ENCODE measurements around the gene ZP2.

ZP2 gene

DNA sequence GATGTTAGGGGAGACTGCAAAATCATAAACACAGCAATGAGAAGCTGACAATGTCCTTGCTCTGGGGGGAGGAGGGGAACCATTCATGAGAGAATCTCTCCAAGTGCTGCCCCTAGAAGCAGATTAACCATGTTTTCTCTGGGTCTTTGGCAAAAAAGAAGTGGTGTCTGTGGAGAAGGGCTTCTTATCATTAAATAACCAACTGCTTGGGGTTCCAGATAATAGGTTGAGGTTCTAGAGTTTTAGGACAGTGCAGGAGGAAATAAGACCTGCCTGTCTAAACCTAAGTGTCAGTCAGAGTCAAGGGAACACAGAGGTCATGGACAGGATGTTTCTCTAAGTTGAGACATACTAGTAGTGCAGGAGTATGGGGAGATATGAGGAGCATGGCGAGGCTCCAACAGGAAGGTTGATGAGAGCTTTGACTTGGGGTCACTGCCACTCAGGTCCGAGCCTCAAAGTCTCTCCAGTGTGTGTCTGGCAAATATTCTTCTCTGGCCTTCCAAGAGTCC, 17.0 kb upstream of the ZP2 start:
- no peak overlapping the region for H3K4me3 ChIP-seq (ENCODE audit: low read depth, low read length)
- no peaks in the 10 kb centered on the region for H3K9me3 ChIP-seq (ENCODE audit: control insufficient read depth, insufficient read depth, low read depth, low read length)
- TF ChIP-seq ZBTB1 (tag by site-specific recombination; IDR thresholded peaks at IDR 0.05) (no peak), ZNF19 (tag by site-specific recombination; IDR thresholded peaks at IDR 0.05; ENCODE audit: low read depth) (no peak), ZNF76 (tag by site-specific recombination; IDR thresholded peaks at IDR 0.05; ENCODE audit: borderline replicate concordance, low read depth) (no peak), YY2 (tag by site-specific recombination; IDR thresholded peaks at IDR 0.05) (no peak), ZBTB17 (tag by site-specific recombination; IDR thresholded peaks at IDR 0.05) (no peak), ZNF133 (tag by site-specific recombination; IDR thresholded peaks at IDR 0.05) (no peak), ZNF366 (tag by site-specific recombination; conservative IDR thresholded peaks at IDR 0.05) (no peak), PRDM1 (tag by site-specific recombination; IDR thresholded peaks at IDR 0.05) (no peak), ZNF473 (tag by site-specific recombination; IDR thresholded peaks at IDR 0.05) (no peak), YY1 (tag by site-specific recombination; IDR thresholded peaks at IDR 0.05) (no peak), ZNF157 (tag by site-specific recombination; IDR thresholded peaks at IDR 0.05) (no peak), ZNF621 (tag by site-specific recombination; IDR thresholded peaks at IDR 0.05) (no peak)
- TF ChIP-seq, protein P1, sequence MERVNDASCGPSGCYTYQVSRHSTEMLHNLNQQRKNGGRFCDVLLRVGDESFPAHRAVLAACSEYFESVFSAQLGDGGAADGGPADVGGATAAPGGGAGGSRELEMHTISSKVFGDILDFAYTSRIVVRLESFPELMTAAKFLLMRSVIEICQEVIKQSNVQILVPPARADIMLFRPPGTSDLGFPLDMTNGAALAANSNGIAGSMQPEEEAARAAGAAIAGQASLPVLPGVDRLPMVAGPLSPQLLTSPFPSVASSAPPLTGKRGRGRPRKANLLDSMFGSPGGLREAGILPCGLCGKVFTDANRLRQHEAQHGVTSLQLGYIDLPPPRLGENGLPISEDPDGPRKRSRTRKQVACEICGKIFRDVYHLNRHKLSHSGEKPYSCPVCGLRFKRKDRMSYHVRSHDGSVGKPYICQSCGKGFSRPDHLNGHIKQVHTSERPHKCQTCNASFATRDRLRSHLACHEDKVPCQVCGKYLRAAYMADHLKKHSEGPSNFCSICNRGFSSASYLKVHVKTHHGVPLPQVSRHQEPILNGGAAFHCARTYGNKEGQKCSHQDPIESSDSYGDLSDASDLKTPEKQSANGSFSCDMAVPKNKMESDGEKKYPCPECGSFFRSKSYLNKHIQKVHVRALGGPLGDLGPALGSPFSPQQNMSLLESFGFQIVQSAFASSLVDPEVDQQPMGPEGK (tag by site-specific recombination; IDR thresholded peaks at IDR 0.05): no peak
- TF ChIP-seq, protein P2, sequence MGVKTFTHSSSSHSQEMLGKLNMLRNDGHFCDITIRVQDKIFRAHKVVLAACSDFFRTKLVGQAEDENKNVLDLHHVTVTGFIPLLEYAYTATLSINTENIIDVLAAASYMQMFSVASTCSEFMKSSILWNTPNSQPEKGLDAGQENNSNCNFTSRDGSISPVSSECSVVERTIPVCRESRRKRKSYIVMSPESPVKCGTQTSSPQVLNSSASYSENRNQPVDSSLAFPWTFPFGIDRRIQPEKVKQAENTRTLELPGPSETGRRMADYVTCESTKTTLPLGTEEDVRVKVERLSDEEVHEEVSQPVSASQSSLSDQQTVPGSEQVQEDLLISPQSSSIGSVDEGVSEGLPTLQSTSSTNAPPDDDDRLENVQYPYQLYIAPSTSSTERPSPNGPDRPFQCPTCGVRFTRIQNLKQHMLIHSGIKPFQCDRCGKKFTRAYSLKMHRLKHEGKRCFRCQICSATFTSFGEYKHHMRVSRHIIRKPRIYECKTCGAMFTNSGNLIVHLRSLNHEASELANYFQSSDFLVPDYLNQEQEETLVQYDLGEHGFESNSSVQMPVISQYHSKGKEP (tag by site-specific recombination; IDR thresholded peaks at IDR 0.05): no peak
- TF ChIP-seq, protein P3, sequence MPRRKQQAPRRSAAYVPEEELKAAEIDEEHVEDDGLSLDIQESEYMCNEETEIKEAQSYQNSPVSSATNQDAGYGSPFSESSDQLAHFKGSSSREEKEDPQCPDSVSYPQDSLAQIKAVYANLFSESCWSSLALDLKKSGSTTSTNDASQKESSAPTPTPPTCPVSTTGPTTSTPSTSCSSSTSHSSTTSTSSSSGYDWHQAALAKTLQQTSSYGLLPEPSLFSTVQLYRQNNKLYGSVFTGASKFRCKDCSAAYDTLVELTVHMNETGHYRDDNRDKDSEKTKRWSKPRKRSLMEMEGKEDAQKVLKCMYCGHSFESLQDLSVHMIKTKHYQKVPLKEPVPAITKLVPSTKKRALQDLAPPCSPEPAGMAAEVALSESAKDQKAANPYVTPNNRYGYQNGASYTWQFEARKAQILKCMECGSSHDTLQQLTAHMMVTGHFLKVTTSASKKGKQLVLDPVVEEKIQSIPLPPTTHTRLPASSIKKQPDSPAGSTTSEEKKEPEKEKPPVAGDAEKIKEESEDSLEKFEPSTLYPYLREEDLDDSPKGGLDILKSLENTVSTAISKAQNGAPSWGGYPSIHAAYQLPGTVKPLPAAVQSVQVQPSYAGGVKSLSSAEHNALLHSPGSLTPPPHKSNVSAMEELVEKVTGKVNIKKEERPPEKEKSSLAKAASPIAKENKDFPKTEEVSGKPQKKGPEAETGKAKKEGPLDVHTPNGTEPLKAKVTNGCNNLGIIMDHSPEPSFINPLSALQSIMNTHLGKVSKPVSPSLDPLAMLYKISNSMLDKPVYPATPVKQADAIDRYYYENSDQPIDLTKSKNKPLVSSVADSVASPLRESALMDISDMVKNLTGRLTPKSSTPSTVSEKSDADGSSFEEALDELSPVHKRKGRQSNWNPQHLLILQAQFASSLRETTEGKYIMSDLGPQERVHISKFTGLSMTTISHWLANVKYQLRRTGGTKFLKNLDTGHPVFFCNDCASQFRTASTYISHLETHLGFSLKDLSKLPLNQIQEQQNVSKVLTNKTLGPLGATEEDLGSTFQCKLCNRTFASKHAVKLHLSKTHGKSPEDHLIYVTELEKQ (tag by site-specific recombination; IDR thresholded peaks at IDR 0.05; ENCODE audit: borderline replicate concordance): no peak
- ChIA-PET CTCF (no interaction called here), POLR2A (interaction anchor here (0.6 kb wide), 1 partner anchor 1439 kb away, joined by 3 read pairs; no protein-coding TSS in a partner anchor)
- no peaks in the 10 kb centered on the region for H3K36me3 ChIP-seq (ENCODE audit: control insufficient read depth in 2 of 2, insufficient read depth in 1 of 2, low read length in 2 of 2)
- H3K4me1 ChIP-seq (ENCODE audit: control insufficient read depth, insufficient read depth, low read length): no peaks in the 10 kb centered on the region
- no peak overlapping the region for H3K27ac ChIP-seq (ENCODE audit: extremely low read depth, low read depth, low read length)

DNA sequence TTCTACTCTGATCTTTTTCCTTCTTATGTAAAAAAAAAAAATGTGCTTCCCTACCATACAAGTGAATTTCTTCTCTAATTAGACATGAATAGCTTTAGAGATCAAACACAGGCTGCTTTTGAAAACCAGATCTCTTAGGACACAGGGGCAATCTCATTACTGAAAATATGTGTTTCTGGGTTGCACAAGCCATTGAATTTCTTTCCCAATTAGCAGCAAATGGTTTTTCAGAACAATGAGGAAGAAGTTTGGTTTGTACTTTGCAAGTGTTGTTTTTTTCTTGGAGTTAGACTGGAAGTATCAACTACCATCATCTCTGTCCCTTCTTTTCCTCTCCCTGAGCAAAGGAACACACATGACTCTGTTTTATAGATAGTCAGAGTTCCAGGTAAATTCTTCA, 16.5 kb upstream of the ZP2 start:
- H3K4me3 ChIP-seq (ENCODE audit: low read depth, low read length): no peak overlapping the region
- H3K9me3 ChIP-seq (ENCODE audit: control insufficient read depth, insufficient read depth, low read depth, low read length): no peaks in the 10 kb centered on the region
- H3K36me3 ChIP-seq (ENCODE audit: control insufficient read depth in 2 of 2, insufficient read depth in 1 of 2, low read length in 2 of 2): no peaks in the 10 kb centered on the region
- ChIA-PET CTCF (interaction anchor here (1.5 kb wide), 1 partner anchor 39 kb away, joined by 5 read pairs; no protein-coding TSS in a partner anchor), POLR2A (no interaction called here)
- no peak for TF ChIP-seq ZNF747 (tag by site-specific recombination; IDR thresholded peaks at IDR 0.05)
- TF ChIP-seq ZNF660 (tag by site-specific recombination; IDR thresholded peaks at IDR 0.05): no peak
- no peak for TF ChIP-seq ZNF391 (tag by site-specific recombination; IDR thresholded peaks at IDR 0.05; ENCODE audit: borderline replicate concordance, low read depth)
- no peak for TF ChIP-seq ZNF248 (tag by site-specific recombination; IDR thresholded peaks at IDR 0.05)
- TF ChIP-seq ZNF629 (tag by site-specific recombination; IDR thresholded peaks at IDR 0.05): no peak
- TF ChIP-seq HOXC10 (CRISPR knock-in tag; IDR thresholded peaks at IDR 0.05): no peak
- no peak for TF ChIP-seq ZBTB1 (tag by site-specific recombination; IDR thresholded peaks at IDR 0.05)
- TF ChIP-seq, protein P4, sequence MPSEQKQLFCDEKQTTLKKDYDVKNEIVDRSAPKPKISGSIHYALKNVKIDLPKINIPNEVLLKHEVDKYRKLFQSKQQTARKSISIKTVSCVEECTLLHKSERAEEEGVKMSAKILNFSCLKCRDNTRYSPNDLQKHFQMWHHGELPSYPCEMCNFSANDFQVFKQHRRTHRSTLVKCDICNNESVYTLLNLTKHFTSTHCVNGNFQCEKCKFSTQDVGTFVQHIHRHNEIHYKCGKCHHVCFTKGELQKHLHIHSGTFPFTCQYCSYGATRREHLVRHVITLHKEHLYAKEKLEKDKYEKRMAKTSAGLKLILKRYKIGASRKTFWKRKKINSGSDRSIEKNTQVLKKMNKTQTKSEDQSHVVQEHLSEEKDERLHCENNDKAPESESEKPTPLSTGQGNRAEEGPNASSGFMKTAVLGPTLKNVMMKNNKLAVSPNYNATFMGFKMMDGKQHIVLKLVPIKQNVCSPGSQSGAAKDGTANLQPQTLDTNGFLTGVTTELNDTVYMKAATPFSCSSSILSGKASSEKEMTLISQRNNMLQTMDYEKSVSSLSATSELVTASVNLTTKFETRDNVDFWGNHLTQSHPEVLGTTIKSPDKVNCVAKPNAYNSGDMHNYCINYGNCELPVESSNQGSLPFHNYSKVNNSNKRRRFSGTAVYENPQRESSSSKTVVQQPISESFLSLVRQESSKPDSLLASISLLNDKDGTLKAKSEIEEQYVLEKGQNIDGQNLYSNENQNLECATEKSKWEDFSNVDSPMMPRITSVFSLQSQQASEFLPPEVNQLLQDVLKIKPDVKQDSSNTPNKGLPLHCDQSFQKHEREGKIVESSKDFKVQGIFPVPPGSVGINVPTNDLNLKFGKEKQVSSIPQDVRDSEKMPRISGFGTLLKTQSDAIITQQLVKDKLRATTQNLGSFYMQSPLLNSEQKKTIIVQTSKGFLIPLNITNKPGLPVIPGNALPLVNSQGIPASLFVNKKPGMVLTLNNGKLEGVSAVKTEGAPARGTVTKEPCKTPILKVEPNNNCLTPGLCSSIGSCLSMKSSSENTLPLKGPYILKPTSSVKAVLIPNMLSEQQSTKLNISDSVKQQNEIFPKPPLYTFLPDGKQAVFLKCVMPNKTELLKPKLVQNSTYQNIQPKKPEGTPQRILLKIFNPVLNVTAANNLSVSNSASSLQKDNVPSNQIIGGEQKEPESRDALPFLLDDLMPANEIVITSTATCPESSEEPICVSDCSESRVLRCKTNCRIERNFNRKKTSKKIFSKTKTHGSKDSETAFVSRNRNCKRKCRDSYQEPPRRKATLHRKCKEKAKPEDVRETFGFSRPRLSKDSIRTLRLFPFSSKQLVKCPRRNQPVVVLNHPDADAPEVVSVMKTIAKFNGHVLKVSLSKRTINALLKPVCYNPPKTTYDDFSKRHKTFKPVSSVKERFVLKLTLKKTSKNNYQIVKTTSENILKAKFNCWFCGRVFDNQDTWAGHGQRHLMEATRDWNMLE (tag by site-specific recombination; conservative IDR thresholded peaks at IDR 0.05; ENCODE audit: low read depth): no peak
- TF ChIP-seq ZBTB48 (tag by site-specific recombination; IDR thresholded peaks at IDR 0.05): no peak
- no peak for TF ChIP-seq ZNF324 (tag by site-specific recombination; IDR thresholded peaks at IDR 0.05)
- no peak overlapping the region for H3K27ac ChIP-seq (ENCODE audit: extremely low read depth, low read depth, low read length)
- no peaks in the 10 kb centered on the region for H3K4me1 ChIP-seq (ENCODE audit: control insufficient read depth, insufficient read depth, low read length)

Data from HEK293 (cell line).